Esophagus (tissue), 2 donors: Measurements from ENCODE around the gene LALBA. TPM values are rescaled to one million over a fixed set of nuclear protein-coding genes. Genes with fewer than 3 reads are reported as not detected.
"Not testable (repeated sequence)": the region's sequence is repeated elsewhere in the genome, so short reads cannot be mapped to it uniquely, and the experiment has no call there.

Experiments used
- H3K27ac ChIP-seq, 2 donors: one replicate each; pipeline ENCODE4 v1.5.1; 2013; ENCODE audit warnings: low read depth in 2 of 2, mild to moderate bottlenecking in 2 of 2, inconsistent platforms in 1 of 2, low read length in 1 of 2, moderate library complexity in 1 of 2
- H3K27me3 ChIP-seq, 2 donors: one replicate each; pipeline ENCODE4 v1.6.1; 2013; ENCODE audit warnings: low read length in 2 of 2, control low read depth in 1 of 2, mild to moderate bottlenecking in 1 of 2; ENCODE audit not compliant: insufficient read depth in 2 of 2, control insufficient read depth in 1 of 2
- H3K36me3 ChIP-seq, 2 donors: one replicate each; pipeline ENCODE4 v1.6.1; 2013; ENCODE audit warnings: low read length in 1 of 2; ENCODE audit not compliant: control insufficient read depth in 2 of 2, insufficient read depth in 2 of 2
- H3K4me1 ChIP-seq, 2 donors: one replicate each; pipeline ENCODE4 v1.6.1; 2013; ENCODE audit warnings: low read length in 1 of 2; ENCODE audit not compliant: control insufficient read depth in 2 of 2, insufficient read depth in 2 of 2
- H3K4me3 ChIP-seq, 2 donors: one replicate each; pipeline ENCODE4 v1.5.1; 2013; ENCODE audit warnings: low read length in 2 of 2, mild to moderate bottlenecking in 2 of 2, low read depth in 1 of 2, moderate library complexity in 1 of 2
- H3K9me3 ChIP-seq, 2 donors: one replicate each; pipeline ENCODE4 v1.6.1; 2013; ENCODE audit warnings: mild to moderate bottlenecking in 2 of 2, low read depth in 1 of 2, low read length in 1 of 2, moderate library complexity in 1 of 2; ENCODE audit not compliant: control insufficient read depth in 2 of 2, insufficient read depth in 1 of 2
- WGBS, 2 donors: extraction: QIAGEN DNeasy Blood & Tissue Kit; methylation state at CpG; one replicate each; pipeline ENCODE4 v1.1.7; 2013; 5-methylcytosine and 5-hydroxymethylcytosine counted together
- polyA plus RNA-seq, 2 donors: library from polyadenylated mRNA; stranded (reverse); fragments of 200-250 nt; gene quantifications; one replicate each; pipeline ENCODE4 v1.2.3, GENCODE V29; 2013
- donor health status: healthy with polysubstance abuse.
- donor health status: Bipolar disorder and iron deficiency.

Gene LALBA
- polyA plus RNA-seq, 2 donors = not detected

GRCh38 chr12:48542300-48542928, 27.4 kb downstream of the LALBA start:
- H3K27ac ChIP-seq = no peak overlapping the region
- 52 to 53% methylated on average over 8 of the region's 8 CpGs for WGBS, 2 donors
- no peaks in the 10 kb centered on the region for H3K27me3 ChIP-seq
- H3K9me3 ChIP-seq = no peaks in the 10 kb centered on the region
- no peaks in the 10 kb centered on the region for H3K36me3 ChIP-seq
- H3K4me1 ChIP-seq = no peaks in the 10 kb centered on the region
- H3K4me3 ChIP-seq = no peak overlapping the region

DNA sequence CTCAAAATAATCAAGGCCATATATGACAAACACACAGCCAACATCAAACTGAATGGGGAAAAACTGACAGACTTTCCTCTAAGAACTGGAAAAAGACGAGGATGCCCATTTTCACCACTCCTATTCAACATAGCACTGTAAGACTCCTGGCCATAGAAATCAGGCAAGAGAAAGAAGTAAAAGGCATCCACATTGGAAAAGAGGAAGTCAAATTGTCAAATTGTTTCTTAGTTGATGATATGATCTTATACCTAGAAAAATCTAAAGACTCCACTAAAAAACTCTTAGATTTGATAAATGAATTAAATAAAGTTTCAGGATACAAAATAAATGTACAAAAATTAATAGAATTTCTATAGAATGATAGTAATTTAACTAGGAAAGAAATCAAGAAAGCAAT, 33.2 kb downstream of the LALBA start:
- Histone ChIP-seq H3K4me1 (no peaks in the 10 kb centered on the region), H3K9me3 (no peaks in the 10 kb centered on the region), H3K36me3 (no peaks in the 10 kb centered on the region), H3K4me3 (no peak overlapping the region), H3K27ac (no peak overlapping the region), H3K27me3 (no peaks in the 10 kb centered on the region)
- WGBS, 2 donors = 86 to 88% methylated on average over 1 of the region's 1 CpG

GRCh38 chr12:48532601-48533000, 37.2 kb downstream of the LALBA start:
- Histone ChIP-seq H3K4me3 (no peak overlapping the region), H3K4me1 (no peaks in the 10 kb centered on the region), H3K36me3 (no peaks in the 10 kb centered on the region), H3K27me3 (no peaks in the 10 kb centered on the region), H3K27ac (no peak overlapping the region), H3K9me3 (no peaks in the 10 kb centered on the region)

DNA sequence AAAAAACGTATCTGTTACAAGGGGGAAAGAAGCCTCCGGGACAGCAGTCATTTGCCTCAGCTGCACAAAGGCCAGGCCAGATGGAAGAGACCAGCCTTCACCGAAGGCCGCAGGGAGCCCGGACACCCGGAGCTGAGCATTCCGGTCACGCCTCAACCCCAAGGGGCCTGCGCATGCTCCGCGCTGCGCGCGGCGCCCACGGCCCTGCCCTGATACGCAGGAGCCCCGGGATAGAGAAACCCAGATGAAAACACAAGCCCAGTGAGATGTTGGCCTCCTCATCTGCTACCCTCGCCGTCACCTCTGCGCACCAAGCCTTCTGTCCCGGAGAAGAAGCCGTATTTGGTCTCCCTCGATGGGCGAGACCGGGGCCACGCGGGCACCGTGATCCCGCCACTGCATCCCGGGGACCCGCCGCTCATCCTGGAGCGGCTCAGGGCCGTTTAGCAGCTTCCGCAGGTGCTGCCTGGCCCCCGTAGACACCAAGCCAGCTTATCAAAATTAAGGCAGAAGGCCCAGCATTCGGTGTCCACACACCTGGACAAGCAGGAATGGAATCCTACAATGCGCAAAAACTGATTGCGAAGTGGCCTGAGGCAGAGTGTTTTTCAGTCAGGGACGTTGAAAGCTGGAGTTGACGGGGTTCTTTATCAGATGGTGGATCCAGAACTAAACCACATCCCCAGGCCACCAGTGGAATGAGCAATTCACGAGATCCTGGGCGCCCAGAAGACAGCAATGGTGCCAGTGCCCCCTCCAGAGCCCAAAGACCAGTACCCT, 41.8 kb downstream of the LALBA start:
- Histone ChIP-seq H3K9me3 (no peaks in the 10 kb centered on the region), H3K27me3 (no peaks in the 10 kb centered on the region), H3K27ac (no peak overlapping the region), H3K4me3 (no peak overlapping the region), H3K36me3 (no peaks in the 10 kb centered on the region), H3K4me1 (no peaks in the 10 kb centered on the region)
- WGBS, 2 donors = 90 to 94% methylated on average over 44 of the region's 44 CpGs

- Histone ChIP-seq H3K27ac (no peak within 1 kb of the TSS), H3K4me1 (no peaks in the 10 kb centered on the region), H3K36me3 (no peaks in the 10 kb centered on the region), H3K27me3 (no peaks in the 10 kb centered on the region), H3K4me3 (no peak within 1 kb of the TSS), H3K9me3 (no peaks in the 10 kb centered on the region)
- WGBS, 2 donors = 84 to 89% methylated on average over 5 of the region's 5 CpGs
Measured at GRCh38 chr12:48525332-48525731, 44.5 kb downstream of the LALBA start, which contains the start of gene OR8S1. Gene OR8S1, plus strand, starts transcription at chr12:48525632. Its CDS starts 0 bp downstream, at chr12:48525632.

- not testable (repeated sequence) for H3K4me1 ChIP-seq, H3K27ac ChIP-seq, H3K9me3 ChIP-seq, H3K36me3 ChIP-seq, H3K4me3 ChIP-seq, H3K27me3 ChIP-seq
- WGBS, 2 donors = 89% methylated on average over 20 to 24 of the region's 24 CpGs
Measured at GRCh38 chr12:48520381-48520780, 49.5 kb downstream of the LALBA start.

Other genes with a start within 250 kb of the LALBA start
- 1 to 10 TPM; 3.0 to 3.4 TPM for gene ZNF641, start 219.1 kb downstream of the LALBA start, polyA plus RNA-seq
- gene ANP32D, start 97.5 kb downstream of the LALBA start, polyA plus RNA-seq = not detected
- gene C12orf54, start 87.5 kb downstream of the LALBA start, polyA plus RNA-seq = 1 to 10 TPM; 4.4 to 5.8 TPM
- gene OR8S1, start 44.4 kb downstream of the LALBA start, polyA plus RNA-seq = not detected
- 10 to 100 TPM; 19.1 to 21.5 TPM for gene KANSL2, start 112.2 kb upstream of the LALBA start, polyA plus RNA-seq
- gene CCNT1, start 146.7 kb upstream of the LALBA start, polyA plus RNA-seq = 1 to 10 TPM; 3.2 to 3.6 TPM
- gene ADCY6, start 219.0 kb upstream of the LALBA start, polyA plus RNA-seq = 10 to 100 TPM in 1 of 2 donors, 1 to 10 TPM in 1; 7.2 to 18.5 TPM
- gene CACNB3, start 248.4 kb upstream of the LALBA start, polyA plus RNA-seq = 10 to 100 TPM; 21.5 to 24.3 TPM